ENCODE measurements around the gene DNASE1L1. TPM values are rescaled to one million over a fixed set of nuclear protein-coding genes. Genes with fewer than 3 reads are reported as not detected.

DNASE1L1 gene
- total RNA-seq, 1 experiment from 2014 or later: 45.8 TPM

GRCh38 chrX:154370300-154371016, 38.6 kb downstream of the DNASE1L1 start:
- no peak for DNase-seq (ENCODE audit: extremely low read depth, low read depth)

DNA sequence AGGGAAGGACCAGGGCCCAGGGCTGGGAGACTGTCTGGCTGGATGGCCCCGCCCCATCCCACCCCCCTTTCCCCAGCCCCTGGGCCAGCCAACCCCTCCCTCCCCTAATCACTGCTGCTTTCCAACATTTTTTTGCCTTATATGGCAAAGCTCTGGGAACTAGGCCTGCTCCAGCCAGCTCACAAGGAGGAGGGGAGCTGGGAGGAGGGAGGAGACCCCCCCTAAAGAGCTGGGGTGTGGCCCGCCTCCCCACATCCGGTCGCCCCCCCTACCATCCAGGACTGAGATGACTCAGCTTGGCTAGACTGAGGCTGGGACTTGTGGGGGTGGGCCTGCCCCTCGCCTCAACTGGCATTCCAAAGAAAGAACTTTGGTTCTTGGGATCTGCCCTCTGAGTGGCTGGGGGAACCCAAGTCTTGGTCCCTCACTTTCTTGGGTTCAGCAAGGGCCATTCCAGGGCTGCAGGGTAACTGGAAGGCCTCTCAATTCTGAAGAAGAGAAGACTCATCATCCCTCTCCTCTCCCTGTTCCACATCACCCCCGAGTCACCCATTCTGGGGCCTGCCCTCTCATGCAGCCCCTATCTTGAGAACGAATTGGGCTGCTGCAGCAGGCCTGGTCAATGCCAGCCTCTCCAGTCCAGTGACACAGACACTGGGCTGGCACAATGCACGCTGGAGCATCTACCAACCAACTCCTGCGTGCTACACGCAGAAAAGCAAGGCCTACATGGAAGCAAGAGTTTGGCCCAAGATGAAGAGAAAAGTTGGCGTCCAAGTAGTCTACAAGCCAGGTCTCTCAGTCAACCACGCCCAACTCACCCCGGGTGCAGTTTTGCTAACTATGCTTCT, 39.4 kb downstream of the DNASE1L1 start:
- peak; percentile 80 for DNase-seq (ENCODE audit: extremely low read depth, low read depth)

GRCh38 chrX:154368630-154369448, 40.2 kb downstream of the DNASE1L1 start:
- peak; percentile 86 for DNase-seq (ENCODE audit: extremely low read depth, low read depth)

GRCh38 chrX:154367474-154368308, 41.4 kb downstream of the DNASE1L1 start:
- DNase-seq (ENCODE audit: extremely low read depth, low read depth): no peak

GRCh38 chrX:154366666-154367055, 42.4 kb downstream of the DNASE1L1 start:
- no peak for DNase-seq (ENCODE audit: extremely low read depth, low read depth)

- DNase-seq (ENCODE audit: extremely low read depth, low read depth): no peak
These were observed 42.9 kb downstream of the DNASE1L1 start for GRCh38 chrX:154365997-154366665.

DNA sequence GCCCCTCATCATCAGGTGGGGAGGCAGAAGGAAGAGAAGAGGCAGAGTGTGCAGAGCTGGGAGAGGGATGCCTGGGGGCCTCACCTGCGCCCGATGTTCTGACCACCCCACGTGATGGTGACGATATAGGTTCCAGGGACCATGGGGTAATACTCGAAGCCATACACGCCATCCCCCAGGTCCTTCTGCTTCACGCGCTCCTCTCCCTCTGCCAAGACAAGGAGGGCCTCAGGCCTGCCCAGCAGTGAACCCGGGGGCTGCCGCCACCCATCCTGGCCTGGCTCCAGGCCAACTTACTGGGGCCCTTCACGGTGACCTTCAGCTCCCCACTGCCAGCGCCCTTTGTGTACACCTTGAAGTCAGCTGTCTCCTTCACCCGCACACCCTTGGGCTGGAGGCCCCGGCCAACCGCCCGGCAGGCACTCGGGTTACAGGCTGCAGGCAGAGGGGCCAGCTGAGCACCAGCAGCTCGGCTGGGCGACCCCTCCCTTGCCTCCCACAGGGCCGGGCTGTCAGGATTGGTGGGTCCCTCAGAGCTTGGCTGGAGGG, 43.9 kb downstream of the DNASE1L1 start:
- no peak for DNase-seq (ENCODE audit: extremely low read depth, low read depth)

DNA sequence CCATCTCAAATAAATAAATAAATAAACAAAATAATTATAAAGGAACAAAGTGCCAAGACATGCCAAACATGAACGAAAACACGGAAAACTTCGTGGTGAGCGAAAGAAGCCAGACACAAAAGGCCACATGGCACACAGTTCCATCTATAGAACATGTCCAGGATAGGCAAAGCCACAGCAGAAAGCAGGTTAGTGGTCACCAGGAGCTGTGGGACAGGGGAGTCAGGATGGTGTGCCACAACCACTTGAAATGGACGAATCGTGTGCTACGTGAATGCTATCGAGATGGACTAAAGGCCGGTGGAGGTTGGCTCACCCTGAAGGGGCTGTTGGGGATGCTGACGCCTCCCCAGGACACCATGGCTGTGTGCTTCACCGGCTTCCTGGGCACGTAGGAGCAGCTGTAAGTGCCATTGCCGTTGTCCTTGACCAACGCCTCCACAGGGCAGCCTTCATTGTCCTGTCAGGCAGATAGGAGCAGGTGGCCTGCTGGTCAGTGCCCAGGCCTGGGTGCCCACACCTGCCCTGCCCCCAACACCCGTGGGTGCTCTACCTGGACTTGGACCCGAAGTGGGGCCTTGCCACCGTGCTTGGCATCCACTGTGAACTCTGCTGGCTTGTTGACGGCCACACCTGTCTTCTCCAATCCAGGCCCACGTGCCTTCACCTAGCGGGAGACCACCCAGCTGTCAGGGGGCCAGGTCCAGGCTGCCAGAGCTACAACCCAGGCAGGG, 45.2 kb downstream of the DNASE1L1 start:
- no peak for DNase-seq (ENCODE audit: extremely low read depth, low read depth)

GRCh38 chrX:154362085-154362742, 46.8 kb downstream of the DNASE1L1 start:
- no peak for DNase-seq (ENCODE audit: extremely low read depth, low read depth)

DNA sequence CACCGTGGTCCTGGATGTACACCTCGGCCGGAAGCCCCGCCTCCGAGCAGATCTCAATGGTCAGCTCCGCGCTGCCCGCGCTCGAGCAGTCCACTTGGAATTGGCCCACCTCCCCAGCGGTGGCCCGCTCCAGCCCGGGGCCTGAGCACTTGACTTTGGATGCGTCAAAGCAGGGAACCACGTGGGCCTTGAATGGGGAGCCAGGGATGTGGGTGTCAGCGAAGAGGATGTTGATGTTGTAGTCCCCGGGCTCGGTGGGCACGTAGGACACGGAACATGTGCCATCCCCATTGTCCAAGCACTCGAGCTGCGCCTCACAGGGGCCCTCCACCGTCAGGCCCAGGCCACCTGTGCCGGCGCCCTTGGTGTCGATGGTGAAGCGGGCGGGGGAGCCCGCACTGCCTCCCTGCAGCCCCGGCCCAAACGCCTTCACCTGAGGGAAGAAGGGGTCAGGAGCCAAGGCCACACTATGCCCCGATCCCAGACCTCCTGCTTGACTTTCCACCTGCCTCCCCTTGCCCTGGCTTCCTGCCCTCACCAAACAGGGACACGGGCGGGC, 48.8 kb downstream of the DNASE1L1 start:
- no peak for DNase-seq (ENCODE audit: extremely low read depth, low read depth)

- no peak for DNase-seq (ENCODE audit: extremely low read depth, low read depth)
These were observed 49.5 kb downstream of the DNASE1L1 start for GRCh38 chrX:154359362-154360154.

GRCh38 chrX:154358829-154359228, 50.2 kb downstream of the DNASE1L1 start:
- no peak for DNase-seq (ENCODE audit: extremely low read depth, low read depth)

DNA sequence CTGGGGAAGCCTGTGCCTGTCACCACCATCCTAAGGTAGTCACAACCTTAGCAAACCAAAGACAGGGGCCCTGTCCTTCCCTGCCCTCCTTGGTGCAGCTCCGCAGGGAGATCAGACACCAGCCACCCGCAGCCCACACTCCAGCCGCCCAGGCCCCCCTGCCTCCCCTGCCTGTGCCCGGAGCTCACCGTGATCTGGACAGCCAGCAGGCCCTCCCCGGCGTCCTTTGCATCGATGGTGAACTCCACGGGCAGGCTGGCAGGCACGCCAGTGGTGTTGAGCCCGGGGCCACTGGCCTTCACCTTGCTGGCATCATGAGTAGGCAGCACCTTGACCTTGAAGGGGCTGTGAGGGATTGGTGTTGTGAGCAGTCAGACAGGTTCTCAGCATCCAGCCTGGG, 51.0 kb downstream of the DNASE1L1 start:
- DNase-seq (ENCODE audit: extremely low read depth, low read depth): no peak

- no peak for DNase-seq (ENCODE audit: extremely low read depth, low read depth)
These were observed 51.8 kb downstream of the DNASE1L1 start for GRCh38 chrX:154357205-154357604.

- DNase-seq (ENCODE audit: extremely low read depth, low read depth): no peak
These were observed 52.5 kb downstream of the DNASE1L1 start for GRCh38 chrX:154356596-154356995.

DNA sequence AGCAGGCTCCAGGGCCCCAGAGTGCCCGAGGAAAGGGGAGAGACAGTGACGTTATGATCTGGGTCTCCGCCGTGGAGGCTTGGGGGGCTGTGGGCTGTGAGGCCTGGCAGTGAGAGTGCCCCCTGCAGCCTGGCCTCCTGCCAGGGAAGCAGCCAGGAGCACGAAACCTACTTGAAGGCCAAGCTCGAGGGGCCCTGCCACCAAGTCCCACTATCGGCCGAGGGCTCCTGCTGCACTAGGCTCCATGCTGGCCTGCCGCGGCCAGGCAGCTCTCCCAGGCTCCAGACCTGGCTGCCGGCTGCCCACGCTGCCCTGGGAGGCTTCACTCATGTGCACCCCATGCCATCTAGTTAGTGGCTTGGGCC, 53.3 kb downstream of the DNASE1L1 start:
- DNase-seq (ENCODE audit: extremely low read depth, low read depth): no peak

Measured in NCI-H460 (cell line).